GM21786 (cell line): ENCODE data around the gene RGS18.
"Not testable (repeated sequence)": the region's sequence is repeated elsewhere in the genome, so short reads cannot be mapped to it uniquely, and the experiment has no call there.

Source experiments
- ATAC-seq: cut with Tn5 transposase; IDR thresholded peaks from one replicate; pipeline ENCODE4 v1.9.1; 2021; ENCODE audit not compliant: unreplicated experiment

RGS18 gene, protein sequence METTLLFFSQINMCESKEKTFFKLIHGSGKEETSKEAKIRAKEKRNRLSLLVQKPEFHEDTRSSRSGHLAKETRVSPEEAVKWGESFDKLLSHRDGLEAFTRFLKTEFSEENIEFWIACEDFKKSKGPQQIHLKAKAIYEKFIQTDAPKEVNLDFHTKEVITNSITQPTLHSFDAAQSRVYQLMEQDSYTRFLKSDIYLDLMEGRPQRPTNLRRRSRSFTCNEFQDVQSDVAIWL

GRCh38 chr1:192158181-192158580 is at the start of gene RGS18:
Gene RGS18, plus strand, starts transcription at chr1:192158462. Its CDS starts 176 bp downstream, at chr1:192158638.
- peak; percentile 76 for ATAC-seq

- no peak for ATAC-seq
Measured at GRCh38 chr1:192109576-192109975, 48.7 kb upstream of the RGS18 start.

DNA sequence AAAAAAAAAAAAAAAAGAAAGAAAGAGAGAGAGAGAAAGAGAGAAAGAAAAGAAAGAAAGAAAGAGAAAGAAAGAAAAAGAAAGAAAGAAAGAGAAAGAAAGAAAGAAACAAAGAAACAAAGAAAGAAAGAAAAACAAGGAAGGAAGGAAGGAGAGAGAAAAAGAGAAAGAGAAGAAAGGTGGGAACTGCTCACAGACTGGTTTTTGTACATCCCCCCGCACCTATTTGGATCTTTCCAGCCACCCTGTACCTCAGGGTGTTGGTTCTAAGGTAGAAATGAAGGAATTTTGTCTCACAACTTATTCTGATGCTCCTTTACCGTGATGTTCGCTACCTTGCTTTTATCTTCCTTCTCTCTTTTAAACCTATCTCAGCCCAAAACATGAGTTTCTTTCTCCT is 43.3 kb upstream of the RGS18 start:
- no peak for ATAC-seq

DNA sequence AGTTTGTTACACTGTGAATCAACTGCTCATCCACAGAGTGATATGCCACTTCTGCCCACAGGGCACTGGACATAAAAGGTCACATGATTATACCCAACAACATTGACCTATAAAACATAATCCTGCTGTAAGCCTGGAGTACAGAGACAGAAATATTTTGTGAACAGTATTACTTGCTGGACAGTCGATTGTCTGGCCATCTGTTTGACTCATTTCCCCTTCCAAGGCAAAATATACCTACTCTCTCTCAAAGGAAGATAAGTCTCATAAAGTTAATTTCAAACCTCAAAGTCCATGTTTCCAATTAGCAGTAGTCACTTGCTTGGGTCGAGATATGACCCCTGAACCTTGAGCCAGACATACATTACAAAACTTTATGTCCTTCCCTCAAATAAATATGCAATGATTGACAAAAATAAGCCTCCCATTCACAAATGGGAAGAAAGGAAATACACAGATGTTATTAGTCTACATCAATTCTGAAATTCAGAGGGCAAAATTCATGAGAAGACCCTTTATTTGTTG is 39.3 kb upstream of the RGS18 start:
- no peak for ATAC-seq

- ATAC-seq: no peak
Measured at GRCh38 chr1:192119701-192120100, 38.6 kb upstream of the RGS18 start.

DNA sequence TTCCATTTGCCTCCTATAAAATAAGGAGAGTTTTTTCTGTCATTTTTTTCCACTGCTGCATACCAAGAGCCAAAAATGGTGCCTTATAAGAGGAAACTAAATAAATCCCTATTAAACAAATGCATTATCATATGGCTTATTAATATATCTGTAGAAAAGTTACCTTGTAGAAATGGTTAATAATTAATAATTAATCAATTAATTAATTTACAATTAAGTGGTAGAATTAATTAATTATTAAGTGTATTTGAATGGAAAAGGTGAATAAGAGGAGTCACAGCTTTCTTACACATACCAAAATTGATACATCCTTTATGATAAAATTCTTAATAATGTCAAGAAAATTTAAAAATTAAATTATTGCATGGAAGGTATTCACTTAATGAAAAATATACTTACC is 35.6 kb upstream of the RGS18 start:
- no peak for ATAC-seq

DNA sequence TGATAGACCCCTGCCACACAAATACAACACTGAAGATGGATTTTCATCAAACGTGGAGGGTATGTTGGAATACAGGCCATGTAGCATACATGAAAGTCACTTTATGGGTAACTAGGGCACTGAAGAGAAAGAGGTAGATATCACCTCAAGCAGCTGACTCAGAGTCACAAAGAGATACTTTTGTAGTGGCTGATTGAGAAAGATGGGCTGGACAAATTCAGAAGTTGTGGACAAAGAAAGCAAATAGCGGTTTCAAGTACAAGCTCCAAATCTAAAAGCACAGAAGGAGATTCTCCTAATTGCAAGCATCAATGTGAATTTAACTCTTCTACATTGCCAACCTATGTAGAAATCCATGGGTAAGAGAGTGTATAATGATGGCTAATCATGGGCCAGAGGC is 35.0 kb upstream of the RGS18 start:
- no peak for ATAC-seq

DNA sequence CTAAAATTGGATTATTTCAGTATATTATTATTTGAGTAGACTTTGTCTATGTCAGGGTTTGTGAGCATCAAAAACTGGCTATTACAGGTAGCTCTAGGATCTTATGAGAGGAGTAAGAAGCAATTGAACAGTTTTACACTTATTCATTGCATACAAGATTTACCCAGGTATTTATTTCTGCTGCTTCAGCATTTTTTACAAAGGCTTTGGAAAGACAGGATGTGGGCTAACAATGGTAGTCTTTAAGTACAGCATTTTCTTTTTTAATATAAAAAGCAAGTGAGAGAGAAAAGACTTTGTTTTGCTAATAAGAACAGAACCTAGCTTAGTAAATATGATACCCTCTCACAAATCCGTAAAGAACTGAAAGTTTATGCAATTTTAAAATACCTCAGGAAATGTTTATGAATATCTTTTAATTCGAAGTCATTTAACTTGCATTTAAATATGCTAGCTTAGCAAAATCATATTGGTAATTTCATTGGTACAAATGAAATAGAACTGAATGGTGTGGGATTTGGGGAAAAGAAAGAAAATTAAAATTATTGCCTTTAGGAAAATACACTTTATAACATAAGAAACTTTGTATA is 32.1 kb upstream of the RGS18 start:
- no peak for ATAC-seq

GRCh38 chr1:192130175-192130574 is 28.1 kb upstream of the RGS18 start:
- ATAC-seq: no peak

- ATAC-seq: not testable (repeated sequence)
Measured at GRCh38 chr1:192130865-192131264, 27.4 kb upstream of the RGS18 start.

- ATAC-seq: no peak
Measured at GRCh38 chr1:192131914-192132313, 26.3 kb upstream of the RGS18 start.

GRCh38 chr1:192133350-192133926 is 24.8 kb upstream of the RGS18 start:
- ATAC-seq: no peak

- no peak for ATAC-seq
Measured at GRCh38 chr1:192140382-192140781, 17.9 kb upstream of the RGS18 start.

DNA sequence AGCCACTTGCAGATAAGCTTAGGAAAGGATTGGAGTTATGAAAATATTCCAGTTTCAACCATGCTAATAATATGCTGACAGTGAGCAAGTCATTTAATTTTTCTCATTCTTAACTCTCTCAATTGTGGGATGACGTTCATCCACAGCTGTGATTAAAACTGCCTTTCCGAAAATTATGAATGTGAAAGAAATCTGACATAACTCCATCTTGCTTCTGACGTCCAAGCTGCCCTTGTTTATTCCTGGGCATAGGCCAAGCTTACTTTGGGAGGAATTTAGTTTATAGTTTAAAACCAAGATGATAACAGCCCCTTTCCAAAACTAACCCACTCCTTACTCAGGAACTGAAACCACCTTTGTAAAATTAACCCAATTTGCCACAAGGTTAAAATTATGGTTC is 11.0 kb upstream of the RGS18 start:
- no peak for ATAC-seq

- ATAC-seq: no peak
Measured at GRCh38 chr1:192147696-192148095, 10.6 kb upstream of the RGS18 start.

- no peak for ATAC-seq
Measured at GRCh38 chr1:192151176-192151575, 7.1 kb upstream of the RGS18 start.

GRCh38 chr1:192153276-192153675 is 5.0 kb upstream of the RGS18 start:
- ATAC-seq: no peak

- ATAC-seq: no peak
Measured at GRCh38 chr1:192157067-192157466, 1.2 kb upstream of the RGS18 start.

DNA sequence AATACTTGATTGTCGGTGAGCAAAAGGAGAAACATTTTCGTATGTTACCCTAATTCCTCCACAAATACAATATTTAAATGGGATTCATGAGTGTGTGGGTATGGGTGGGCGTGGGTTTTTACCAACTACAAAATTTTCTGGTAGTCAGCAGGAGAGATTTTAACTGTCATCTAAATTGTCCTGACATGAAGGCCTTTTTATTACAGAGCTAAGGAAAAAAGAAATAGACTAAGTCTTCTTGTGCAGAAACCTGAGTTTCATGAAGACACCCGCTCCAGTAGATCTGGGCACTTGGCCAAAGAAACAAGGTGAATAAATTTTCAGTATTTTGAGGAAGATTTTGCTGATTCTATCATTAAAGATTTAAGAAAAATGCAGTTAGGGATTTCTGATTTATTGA is 752 bp downstream of the RGS18 start:
- no peak for ATAC-seq

DNA sequence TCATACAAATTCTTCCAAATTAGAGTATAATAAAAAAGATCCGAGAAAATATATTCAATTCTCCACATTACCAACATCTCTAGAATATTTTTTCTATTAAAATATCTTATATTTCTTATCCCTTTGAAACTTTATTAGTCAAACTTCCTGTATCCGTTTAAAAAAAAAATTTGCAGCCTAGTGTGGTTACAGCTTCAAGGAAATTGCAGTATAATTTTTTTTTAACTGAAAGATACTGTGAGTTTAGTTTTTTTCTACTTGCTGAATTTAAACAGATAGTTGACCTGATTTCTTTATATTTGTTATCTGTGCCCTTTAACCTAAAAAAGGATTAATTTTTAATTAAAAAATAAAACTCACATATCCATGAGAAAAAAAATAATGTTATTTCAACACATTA is 1.5 kb downstream of the RGS18 start:
- ATAC-seq: no peak

DNA sequence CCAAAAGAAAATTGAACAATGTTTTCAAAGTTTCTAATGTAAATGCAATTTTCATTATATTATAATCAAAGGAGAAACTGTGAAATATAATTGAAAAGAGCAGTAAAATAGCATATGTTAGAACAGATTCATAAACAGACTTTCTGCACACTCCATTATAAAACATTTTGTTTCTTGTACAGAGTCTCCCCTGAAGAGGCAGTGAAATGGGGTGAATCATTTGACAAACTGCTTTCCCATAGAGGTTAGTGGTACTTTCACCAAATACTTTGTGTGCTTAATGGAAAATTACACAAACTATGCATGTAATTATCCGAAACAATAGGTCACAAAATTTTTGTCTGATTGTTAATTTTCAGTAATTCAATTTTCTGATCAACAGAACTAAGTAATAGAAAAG is 1.9 kb downstream of the RGS18 start:
- no peak for ATAC-seq

DNA sequence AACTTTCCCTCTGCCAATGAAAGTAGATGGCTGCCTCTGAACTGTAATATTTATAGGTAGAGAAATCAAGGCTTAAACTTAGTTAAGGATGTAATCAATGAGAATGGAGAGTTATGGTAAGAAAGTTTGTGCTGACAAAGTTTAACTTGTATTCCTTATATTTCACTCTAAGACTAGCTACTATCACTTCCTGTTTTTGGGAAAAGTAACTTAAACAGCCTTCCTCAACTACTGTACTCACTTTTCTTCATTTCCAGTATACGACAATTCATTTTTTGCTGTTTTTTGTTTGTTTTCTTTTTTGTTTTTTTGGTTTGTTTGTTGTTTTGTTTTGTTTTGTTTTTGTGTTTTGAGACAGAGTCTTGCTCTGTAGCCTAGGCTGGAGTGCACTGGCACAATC is 3.7 kb downstream of the RGS18 start:
- no peak for ATAC-seq
